ENCODE data around the gene LRRC23.
A peak's percentile ranks its signal among the peaks of the same experiment; 100 is the strongest.
"Not testable (repeated sequence)": the region's sequence is repeated elsewhere in the genome, so short reads cannot be mapped to it uniquely, and the experiment has no call there.

The LRRC23 gene

GRCh38 chr12:6904280-6905276 lies at the start of gene LRRC23:
TSS of gene LRRC23 (plus strand) at chr12:6904822. CDS start at chr12:6905634, 812 bp downstream.
- peak; percentile 98 for DNase-seq

GRCh38 chr12:6855322-6855721 lies 49.3 kb upstream of the LRRC23 start:
- no peak for DNase-seq

GRCh38 chr12:6858799-6859198 lies 45.8 kb upstream of the LRRC23 start:
- DNase-seq, result no peak

- DNase-seq, result no peak
Observed at GRCh38 chr12:6860116-6860515, 44.5 kb upstream of the LRRC23 start.

- DNase-seq, result no peak
Observed at GRCh38 chr12:6860942-6861341, 43.7 kb upstream of the LRRC23 start.

- no peak for DNase-seq
Observed at GRCh38 chr12:6861391-6861790, 43.2 kb upstream of the LRRC23 start.

GRCh38 chr12:6863033-6863432 lies 41.6 kb upstream of the LRRC23 start:
- DNase-seq, result no peak

- no peak for DNase-seq
Observed at GRCh38 chr12:6863586-6864321, 40.9 kb upstream of the LRRC23 start.

GRCh38 chr12:6865307-6865706 lies 39.3 kb upstream of the LRRC23 start:
- not testable (repeated sequence) for DNase-seq

GRCh38 chr12:6866163-6866919 lies 38.3 kb upstream of the LRRC23 start:
- no peak for DNase-seq

GRCh38 chr12:6866920-6867412 lies 37.7 kb upstream of the LRRC23 start:
- DNase-seq, result no peak

- DNase-seq, result peak; percentile 88
Observed at GRCh38 chr12:6867413-6868210, 37.0 kb upstream of the LRRC23 start, which contains the start of gene TPI1. TSS of gene TPI1 (plus strand) at chr12:6867531. CDS start at chr12:6867567, 36 bp downstream.

GRCh38 chr12:6868211-6869048 lies 36.2 kb upstream of the LRRC23 start:
- DNase-seq, result no peak

- peak; percentile 87 for DNase-seq
Observed at GRCh38 chr12:6869049-6870021, 35.3 kb upstream of the LRRC23 start.

GRCh38 chr12:6870304-6870703 lies 34.3 kb upstream of the LRRC23 start:
- DNase-seq, result not testable (repeated sequence)

- peak; percentile 64 for DNase-seq
Observed at GRCh38 chr12:6871052-6871957, 33.3 kb upstream of the LRRC23 start.

- peak; percentile 87 for DNase-seq
Observed at GRCh38 chr12:6872073-6873048, 32.3 kb upstream of the LRRC23 start.

All from activated CD4-positive, alpha-beta T cell treated with anti-CD3 and anti-CD28 coated beads, Interleukin-2, amount 50 U/mL, for 16 hours (primary cell).